H1 (cell line): ENCODE measurements around the gene CD96. TPM values are rescaled to one million over a fixed set of nuclear protein-coding genes. Genes with fewer than 3 reads are reported as not detected.

ENCODE experiments used
- CTCF ChIA-PET: fragments of 300-600 bp; sonication (Branson Sonifier 250); formaldehyde crosslinking; loops from one replicate; lab custom pipeline; 2021; ENCODE audit not compliant: partially characterized antibody; lab: Charles Lee
- POLR2A ChIA-PET: fragments of 300-600 bp; sonication (Branson Sonifier 250); formaldehyde crosslinking; loops from one replicate; lab custom pipeline; 2021; ENCODE audit warnings: inconsistent platforms; ENCODE audit not compliant: partially characterized antibody; lab: Charles Lee
- DNase-seq, 2 experiments: peaks; one replicate each; pipeline versions ENCODE4 v3.0.0 to v3.0.0-alpha.2; 2010 to 2022; ENCODE audit warnings: low spot score in 2 of 2, low read depth in 1 of 2, mixed read lengths in 1 of 2
- FAIRE-seq: peaks from 2 replicates; lab custom pipeline; 2011; peaks lifted over from hg19 to GRCh38; lab: Jason Lieb, UNC
- H2AFZ ChIP-seq: 2 replicates; pipeline ENCODE4 v1.8.1; 2012; ENCODE audit warnings: low read length, inconsistent platforms
- H2AK5ac ChIP-seq: 2 replicates; pipeline ENCODE4 v1.6.1; 2013; ENCODE audit warnings: low read depth, low read length
- H2BK120ac ChIP-seq: replicated peaks from 2 replicates; pipeline ENCODE3; 2013; ENCODE audit warnings: low read depth, low read length, inconsistent platforms
- H2BK12ac ChIP-seq: 2 replicates; pipeline ENCODE4 v1.6.1; 2013; ENCODE audit warnings: low read depth, low read length
- H2BK15ac ChIP-seq: 2 replicates; pipeline ENCODE4 v1.6.1; 2013; ENCODE audit warnings: low read length
- H2BK20ac ChIP-seq: 2 replicates; pipeline ENCODE4 v1.6.1; 2013; ENCODE audit warnings: low read length
- H2BK5ac ChIP-seq: 2 replicates; pipeline ENCODE4 v1.6.1; 2013; ENCODE audit warnings: low read depth, low read length
- H3K14ac ChIP-seq: 2 replicates; pipeline ENCODE4 v1.6.1; 2013; ENCODE audit warnings: inconsistent platforms; ENCODE audit not compliant: insufficient read length
- H3K18ac ChIP-seq: 2 replicates; pipeline ENCODE4 v1.6.1; 2013; ENCODE audit warnings: low read length; ENCODE audit errors: extremely low read depth
- H3K23ac ChIP-seq: 2 replicates; pipeline ENCODE4 v1.6.1; 2013; ENCODE audit warnings: inconsistent platforms; ENCODE audit not compliant: insufficient read length
- H3K23me2 ChIP-seq: 2 replicates; pipeline ENCODE4 v1.6.1; 2013; ENCODE audit warnings: low read depth, low read length
- H3K27ac ChIP-seq: 2 replicates; pipeline ENCODE4 v1.6.1; 2011; ENCODE audit warnings: low read depth, low read length, inconsistent platforms
- H3K27me3 ChIP-seq, 4 experiments: replicated peaks in 1 of 4; 1 replicate in 1 of 4; 2 replicates in 3 of 4; pipeline versions ENCODE4 v1.6.1 to v1.8.1; 2011 to 2013; ENCODE audit warnings: low read length in 3 of 4, mild to moderate bottlenecking in 3 of 4, inconsistent platforms in 2 of 4, mixed read lengths in 2 of 4, moderate library complexity in 1 of 4; ENCODE audit not compliant: control insufficient read depth in 3 of 4, insufficient read depth in 3 of 4; ENCODE audit errors: extremely low read depth in 1 of 4
- H3K36me3 ChIP-seq, 4 experiments: 2 replicates each; pipeline versions ENCODE4 v1.6.1 to v1.8.1; 2011 to 2013; ENCODE audit warnings: mild to moderate bottlenecking in 4 of 4, low read length in 3 of 4, moderate library complexity in 2 of 4, control low read depth in 1 of 4, inconsistent platforms in 1 of 4; ENCODE audit not compliant: insufficient read depth in 4 of 4, control insufficient read depth in 2 of 4
- H3K4ac ChIP-seq: replicated peaks from 2 replicates; pipeline ENCODE3; 2013; ENCODE audit warnings: low read length, low read depth, mixed read lengths, inconsistent platforms; ENCODE audit not compliant: insufficient read length
- H3K4me1 ChIP-seq, 4 experiments: replicated peaks in 1 of 4; 1 replicate in 1 of 4; 2 replicates in 3 of 4; pipeline versions ENCODE4 v1.6.1 to v1.8.1; 2011 to 2013; ENCODE audit warnings: low read length in 3 of 4, inconsistent platforms in 2 of 4, mixed read lengths in 1 of 4; ENCODE audit not compliant: insufficient read depth in 4 of 4, control insufficient read depth in 3 of 4
- H3K4me2 ChIP-seq, 2 experiments: 2 replicates each; pipeline versions ENCODE4 v1.6.1 to v1.8.1; 2011 to 2013; ENCODE audit warnings: low read depth in 2 of 2, low read length in 2 of 2, control low read depth in 1 of 2, inconsistent platforms in 1 of 2, mild to moderate bottlenecking in 1 of 2; ENCODE audit not compliant: insufficient read depth in 1 of 2
- H3K4me3 ChIP-seq, 4 experiments: fragments of 200-600, 300-600 bp in 1 of 4; sonication (generic), shearing (Covaris generic), sonication (Bioruptor Twin) in 1 of 4; 2 replicates each; pipeline versions ENCODE4 v1.5.1 to v1.8.1; 2011 to 2016; ENCODE audit warnings: low read length in 4 of 4, low read depth in 3 of 4, control low read depth in 2 of 4, inconsistent platforms in 2 of 4, mild to moderate bottlenecking in 2 of 4, mixed read lengths in 1 of 4, moderate library complexity in 1 of 4; ENCODE audit not compliant: insufficient read depth in 2 of 4; ENCODE audit errors: extremely low read depth in 1 of 4
- H3K56ac ChIP-seq: replicated peaks from 2 replicates; pipeline ENCODE3; 2013; ENCODE audit warnings: low read depth, mild to moderate bottlenecking, mixed read lengths, low read length, inconsistent platforms; ENCODE audit not compliant: insufficient read length
- H3K79me1 ChIP-seq: 2 replicates; pipeline ENCODE4 v1.6.1; 2013; ENCODE audit warnings: low read depth, low read length, control low read depth
- H3K79me2 ChIP-seq, 2 experiments: 2 replicates each; pipeline versions ENCODE4 v1.6.1 to v1.8.1; 2012 to 2013; ENCODE audit warnings: low read length in 2 of 2, mild to moderate bottlenecking in 2 of 2, inconsistent platforms in 1 of 2; ENCODE audit not compliant: insufficient read depth in 2 of 2, control insufficient read depth in 1 of 2
- H3K9ac ChIP-seq, 4 experiments: replicated peaks in 1 of 4; 1 replicate in 1 of 4; 2 replicates in 3 of 4; pipeline versions ENCODE4 v1.6.1 to v1.8.1; 2011 to 2013; ENCODE audit warnings: low read depth in 3 of 4, low read length in 3 of 4, control low read depth in 2 of 4, mild to moderate bottlenecking in 2 of 4, moderate library complexity in 2 of 4, inconsistent platforms in 1 of 4; ENCODE audit errors: extremely low read depth in 1 of 4
- H3K9me3 ChIP-seq, 2 experiments: 2 replicates each; pipeline versions ENCODE4 v1.6.1 to v1.8.1; 2012 to 2013; ENCODE audit warnings: mild to moderate bottlenecking in 2 of 2, moderate library complexity in 2 of 2, control low read depth in 1 of 2, inconsistent platforms in 1 of 2, low read depth in 1 of 2, low read length in 1 of 2, mixed read lengths in 1 of 2; ENCODE audit not compliant: insufficient read depth in 2 of 2
- H4K20me1 ChIP-seq, 2 experiments: replicated peaks in 1 of 2; 2 replicates each; pipeline versions ENCODE3 to v1.8.1; 2011 to 2013; ENCODE audit warnings: inconsistent platforms in 2 of 2, low read length in 2 of 2, mild to moderate bottlenecking in 1 of 2; ENCODE audit not compliant: insufficient read depth in 2 of 2, control insufficient read depth in 1 of 2
- H4K5ac ChIP-seq: 2 replicates; pipeline ENCODE4 v1.6.1; 2013; ENCODE audit warnings: low read length, low read depth, mixed read lengths, inconsistent platforms; ENCODE audit not compliant: insufficient read length
- H4K8ac ChIP-seq: 2 replicates; pipeline ENCODE4 v1.8.0; 2013; ENCODE audit warnings: mild to moderate bottlenecking, moderate library complexity, low read length, inconsistent platforms; ENCODE audit not compliant: insufficient read depth; ENCODE audit errors: extremely low read depth
- H4K91ac ChIP-seq: replicated peaks from 2 replicates; pipeline ENCODE3; 2013; ENCODE audit warnings: low read length, mixed read lengths, inconsistent platforms; ENCODE audit not compliant: insufficient read length
- ATF3 ChIP-seq: IDR thresholded peaks from 2 replicates; pipeline ENCODE4 v1.6.1; 2011; ENCODE audit warnings: low read depth, mild to moderate bottlenecking, low read length; ENCODE audit not compliant: insufficient read depth
- JUN ChIP-seq: IDR thresholded peaks from 2 replicates; pipeline ENCODE4 v1.6.1; 2011; ENCODE audit warnings: low read depth, mild to moderate bottlenecking, improper control_type of control experiment, low read length
- KDM1A ChIP-seq: fragments of 200-600, 300-600 bp; sonication (generic); IDR thresholded peaks from 2 replicates; pipeline ENCODE4 v1.7.1; 2016; ENCODE audit warnings: mild to moderate bottlenecking, low read length, borderline replicate concordance
- SIRT6 ChIP-seq: IDR thresholded peaks from one replicate; pipeline ENCODE4 v1.7.1; 2012; ENCODE audit warnings: low read length, inconsistent platforms
- SP1 ChIP-seq: IDR thresholded peaks from 2 replicates; pipeline ENCODE4 v1.6.1; 2011; ENCODE audit warnings: low read depth, low read length
- SUZ12 ChIP-seq: fragments of 200-600 bp; sonication (generic); IDR thresholded peaks from 2 replicates; pipeline ENCODE4 v1.6.1; 2012; ENCODE audit warnings: mild to moderate bottlenecking, inconsistent platforms, low read length, moderate library complexity, mixed read lengths
- TAF1 ChIP-seq: IDR thresholded peaks from 2 replicates; pipeline ENCODE4 v1.6.1; 2011; ENCODE audit warnings: mild to moderate bottlenecking, low read depth, low read length
- TBP ChIP-seq: IDR thresholded peaks from 2 replicates; pipeline ENCODE4 v1.6.1; 2011; ENCODE audit warnings: low read depth, low read length, improper control_type of control experiment
- WGBS, 2 experiments: shearing (Covaris generic) in 1 of 2; methylation state at CpG; one replicate each; pipeline versions ENCODE4 v1.1.6 to v1.1.7; 2013 to 2015; ENCODE audit warnings: low lambda C conversion rate in 2 of 2, mixed read lengths in 2 of 2, inconsistent platforms in 1 of 2, low coverage in 1 of 2, missing lambda C conversion rate in 1 of 2; ENCODE audit not compliant: insufficient replicate concordance in 2 of 2, insufficient coverage in 1 of 2, insufficient read length in 1 of 2; ENCODE audit errors: extremely low coverage in 1 of 2, missing lambda C conversion rate in 1 of 2; 5-methylcytosine and 5-hydroxymethylcytosine counted together
- polyA plus RNA-seq, 7 experiments: library from polyadenylated mRNA; depleted of rRNA in 3 of 7; stranded (reverse) in 5 of 7; unstranded in 2 of 7; fragments of >200 nt in 5 of 7; fragments of 200-250 nt in 2 of 7; gene quantifications; 1 replicate in 5 of 7; 2 replicates in 1 of 7; 4 replicates in 1 of 7; pipeline versions ENCODE4 v1.2.1 to v1.2.3, GENCODE V29; 2011 to 2013; ENCODE audit warnings: missing spikeins in 2 of 7, mixed read lengths in 2 of 7
- total RNA-seq: library from RNA; stranded (reverse); fragmentation: NEBNext Ultra II Directional; extraction: Animal tissue kit (Norgen Biotek cat#: 25700); gene quantifications from 2 replicates; pipeline ENCODE4 v1.2.1, GENCODE V29; 2021

CD96 gene
- total and polyA plus RNA-seq, 2 of the 8 experiments (the other 6 are each of a cell fraction or from before 2014, with no cell fraction given) = not detected

- Histone ChIP-seq H3K27me3 (no peaks in the 10 kb centered on the region), H3K9me3 (no peaks in the 10 kb centered on the region), H3K9ac (no peak overlapping the region), H3K4me3 (no peak overlapping the region), H2BK15ac (no peak overlapping the region), H4K5ac (no peak overlapping the region), H2BK120ac (no peak overlapping the region), H3K4me2 (no peak overlapping the region), H2AFZ (no peak overlapping the region), H3K79me2 (no peaks in the 10 kb centered on the region), H2BK20ac (no peak overlapping the region), H3K23ac (no peak overlapping the region), H3K4me1 (no peaks in the 10 kb centered on the region), H3K27ac (no peak overlapping the region), H4K8ac (no peak overlapping the region), H2BK12ac (no peak overlapping the region), H2AK5ac (no peak overlapping the region), H4K20me1 (no peaks in the 10 kb centered on the region), H3K36me3 (no peaks in the 10 kb centered on the region), H3K79me1 (no peaks in the 10 kb centered on the region), H3K18ac (no peak overlapping the region), H3K4ac (no peak overlapping the region), H2BK5ac (no peak overlapping the region), H3K14ac (no peak overlapping the region), H4K91ac (no peak overlapping the region), H3K56ac (no peak overlapping the region), H3K23me2 (no peaks in the 10 kb centered on the region)
- ChIA-PET CTCF (interaction anchor here (1.3 kb wide), 1 partner anchor 12 kb away, joined by 4 read pairs; no protein-coding TSS in a partner anchor), POLR2A (no interaction called here)
- FAIRE-seq (no peak), DNase-seq (no peak)
- TF ChIP-seq TAF1 = no peak
- no peak for TF ChIP-seq SUZ12
- no peak for TF ChIP-seq KDM1A
- TF ChIP-seq ATF3 = no peak
- TF ChIP-seq JUN = no peak
- no peak for TF ChIP-seq SIRT6
- TF ChIP-seq SP1 = no peak
- TF ChIP-seq TBP = no peak
- 92% methylated on average over 3 of the region's 3 CpGs; no CpG with 5 or more reads in 1 of the 2 experiments for WGBS, 2 experiments
Measured at GRCh38 chr3:111607240-111607920, 65.4 kb downstream of the CD96 start.
